CD4-positive, alpha-beta T cell treated with Interleukin-6 at 100 ng/mL for 8 hours (primary cell): ENCODE measurements around the gene TMED4.
A peak's percentile ranks its signal among the peaks of the same experiment; 100 is the strongest.

ENCODE experiments used
- DNase-seq: peaks from one replicate; pipeline ENCODE4 v3.0.0-alpha.2; 2020; ENCODE audit warnings: mixed read lengths, low spot score

Gene TMED4

DNA sequence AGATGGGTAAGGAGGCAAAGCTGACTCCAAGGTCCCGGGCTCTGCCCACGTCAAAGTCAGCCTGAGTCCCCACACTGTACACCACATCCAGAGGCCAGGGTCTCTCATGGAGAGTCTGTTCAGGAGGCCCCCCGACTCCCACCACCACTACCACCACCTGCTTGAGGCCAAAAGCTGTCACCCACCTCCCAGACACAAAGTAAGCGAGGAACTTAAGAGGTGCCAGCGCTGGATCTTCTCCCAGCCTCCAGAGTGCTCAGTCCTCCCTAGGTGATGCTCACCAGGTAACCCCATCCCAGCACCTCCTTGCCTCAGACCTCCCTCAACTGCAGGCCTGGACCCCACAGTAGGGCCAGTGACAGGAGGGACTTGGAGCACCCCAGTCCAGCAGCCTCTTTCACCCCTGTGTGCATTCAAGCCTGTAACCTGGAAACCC is 41.4 kb downstream of the TMED4 start:
- no peak for DNase-seq

DNA sequence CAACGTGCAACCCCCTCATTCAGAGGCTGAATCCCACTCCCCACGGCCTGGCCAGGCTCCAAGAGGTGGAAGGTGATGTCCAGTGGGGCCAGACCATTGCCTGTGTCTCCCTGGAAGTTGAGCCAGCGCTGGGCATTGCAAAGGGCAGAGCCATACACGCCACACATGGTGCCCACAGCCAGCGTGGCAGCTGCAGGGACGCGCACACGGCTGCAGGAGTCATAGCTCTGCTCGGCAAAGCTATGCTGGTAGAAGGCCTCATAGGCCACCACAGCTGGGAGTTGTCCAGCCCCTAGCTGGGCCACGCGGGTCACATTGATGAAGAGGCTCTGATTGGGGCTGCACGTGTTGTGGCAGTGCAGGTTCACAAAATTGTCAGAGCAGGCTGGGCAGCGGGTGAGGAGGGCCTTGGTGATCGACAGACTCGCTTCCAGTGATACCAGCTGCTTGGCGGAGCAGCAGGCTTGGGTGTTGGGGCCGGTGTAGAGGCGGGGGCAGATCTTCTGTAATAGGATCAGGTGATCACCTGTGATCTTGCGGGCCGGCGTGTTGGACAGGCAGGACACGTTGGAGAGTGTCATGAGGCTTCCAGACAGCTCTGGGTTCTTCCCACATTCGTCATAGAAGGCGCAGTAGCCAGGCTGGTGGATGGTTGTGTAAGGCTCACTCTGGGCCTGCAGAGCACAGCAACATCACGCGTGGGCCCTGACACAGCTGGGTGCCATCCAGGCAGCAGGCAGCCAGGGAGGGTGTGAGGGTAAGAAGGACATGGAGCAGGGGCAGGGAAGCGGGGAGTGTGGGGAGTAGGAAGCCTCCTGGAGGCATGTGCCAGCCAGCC is 42.1 kb downstream of the TMED4 start:
- DNase-seq = no peak

DNA sequence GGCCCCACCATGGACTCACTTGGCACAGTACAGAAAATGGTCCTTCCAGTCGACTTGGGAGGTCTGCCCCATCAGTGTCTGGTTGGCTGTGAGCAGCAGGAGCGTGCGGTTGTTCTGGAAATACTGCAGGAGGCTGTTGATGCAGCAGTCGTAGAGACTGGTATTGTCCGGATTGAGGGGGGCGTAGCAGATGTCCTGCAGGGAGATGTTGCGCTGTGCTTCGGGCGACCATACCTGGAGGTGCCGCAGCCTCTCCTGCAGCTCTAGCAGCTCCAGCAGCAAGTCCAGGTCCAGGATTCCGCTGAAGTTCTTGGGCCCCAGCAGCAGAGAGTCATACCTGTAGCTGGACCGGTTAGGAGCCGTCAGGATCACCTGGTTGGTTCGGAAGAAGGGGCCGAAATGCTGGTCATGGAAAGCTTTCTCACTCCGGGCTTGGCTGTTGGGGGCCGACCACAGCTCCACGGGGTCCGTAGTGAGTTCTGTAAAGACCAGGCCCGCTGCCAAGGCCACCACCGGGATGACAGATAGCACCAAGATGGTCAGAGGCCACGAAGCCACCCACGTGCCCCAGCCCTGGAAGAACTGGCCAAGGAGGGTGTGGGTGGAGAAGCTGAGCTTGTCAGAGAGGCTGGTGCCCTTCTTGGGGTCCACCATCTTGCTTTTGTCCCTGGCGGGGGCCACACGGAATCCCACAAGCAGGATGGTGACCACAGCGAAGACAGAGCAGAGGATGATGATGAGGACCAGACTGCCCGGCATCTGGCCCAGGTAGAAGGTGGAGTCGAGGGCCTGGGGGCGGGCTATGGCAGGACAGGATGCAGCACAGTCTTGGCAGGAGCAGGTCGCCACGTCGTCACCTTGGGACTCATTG is 43.0 kb downstream of the TMED4 start:
- DNase-seq = no peak

DNA sequence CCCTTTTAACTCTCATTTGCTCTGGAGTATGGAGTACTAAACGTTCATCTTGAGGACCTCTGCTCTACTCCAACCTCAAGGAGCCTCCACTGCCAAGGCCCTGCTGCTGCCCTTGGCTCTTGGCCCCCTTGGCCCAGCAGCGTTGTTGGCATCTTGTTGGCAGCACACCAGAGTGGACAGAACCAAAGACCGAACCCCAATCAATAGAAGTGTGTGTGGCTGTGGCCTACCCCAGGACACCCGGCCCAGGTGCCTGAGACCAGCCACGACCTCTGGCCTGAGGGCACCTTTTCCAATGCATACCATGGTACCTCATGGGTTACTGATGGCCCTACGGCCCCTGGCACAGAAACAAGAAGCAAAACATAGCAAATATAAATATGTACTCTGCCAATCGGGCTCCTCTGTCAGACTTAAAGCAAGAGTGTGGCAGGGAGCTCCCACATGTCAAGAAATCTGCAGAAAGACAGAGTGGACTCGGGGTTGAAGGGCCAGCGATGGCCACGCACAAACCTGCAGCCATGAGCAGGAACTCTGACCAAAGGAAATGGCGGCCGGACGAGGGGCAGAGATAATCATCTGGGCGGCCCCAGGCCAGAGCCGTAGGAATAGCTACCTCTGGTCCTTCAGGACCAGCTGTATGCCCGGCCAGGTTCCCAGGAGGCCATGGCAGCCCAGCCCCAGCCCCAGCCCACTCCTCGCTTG is 43.8 kb downstream of the TMED4 start:
- DNase-seq = no peak

DNA sequence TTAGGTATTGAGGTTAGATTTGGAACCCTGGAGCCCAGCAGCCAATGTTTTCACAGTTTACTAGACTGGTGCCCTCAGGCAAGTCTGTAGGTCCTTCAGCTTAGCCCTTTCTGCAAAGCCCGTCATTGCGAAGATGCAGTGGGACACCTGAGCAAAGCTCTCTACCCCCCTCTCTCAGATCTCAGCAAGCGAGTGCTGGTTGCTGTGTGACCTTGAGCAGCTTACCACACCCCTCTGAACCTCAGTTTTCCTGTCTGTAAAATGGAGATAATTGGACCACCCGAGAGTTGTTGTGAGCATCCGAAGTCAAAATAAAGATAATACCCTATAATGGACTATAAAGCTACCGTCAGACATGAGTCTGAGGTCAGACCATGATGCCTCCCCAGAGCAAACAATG is 44.6 kb downstream of the TMED4 start:
- DNase-seq = no peak

DNA sequence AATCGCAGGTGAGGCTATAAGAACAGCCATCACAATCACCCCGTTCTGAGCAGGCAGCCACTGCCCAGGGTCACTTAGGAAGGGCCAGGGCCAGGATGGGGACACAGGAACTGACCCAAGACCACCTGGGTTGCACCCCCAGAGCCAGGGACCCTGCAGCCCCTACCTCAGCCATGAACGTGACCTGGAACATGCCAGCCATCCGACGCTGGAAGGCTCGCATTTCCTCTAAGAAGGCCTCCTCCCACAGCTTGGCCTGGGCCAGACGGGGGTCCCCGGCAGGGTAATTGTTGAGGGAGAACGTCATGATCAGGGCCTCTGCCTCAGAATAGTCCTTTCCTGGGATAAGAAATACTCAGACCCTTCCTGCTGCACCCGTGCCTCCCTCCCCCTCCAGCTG is 45.9 kb downstream of the TMED4 start:
- DNase-seq = no peak

DNA sequence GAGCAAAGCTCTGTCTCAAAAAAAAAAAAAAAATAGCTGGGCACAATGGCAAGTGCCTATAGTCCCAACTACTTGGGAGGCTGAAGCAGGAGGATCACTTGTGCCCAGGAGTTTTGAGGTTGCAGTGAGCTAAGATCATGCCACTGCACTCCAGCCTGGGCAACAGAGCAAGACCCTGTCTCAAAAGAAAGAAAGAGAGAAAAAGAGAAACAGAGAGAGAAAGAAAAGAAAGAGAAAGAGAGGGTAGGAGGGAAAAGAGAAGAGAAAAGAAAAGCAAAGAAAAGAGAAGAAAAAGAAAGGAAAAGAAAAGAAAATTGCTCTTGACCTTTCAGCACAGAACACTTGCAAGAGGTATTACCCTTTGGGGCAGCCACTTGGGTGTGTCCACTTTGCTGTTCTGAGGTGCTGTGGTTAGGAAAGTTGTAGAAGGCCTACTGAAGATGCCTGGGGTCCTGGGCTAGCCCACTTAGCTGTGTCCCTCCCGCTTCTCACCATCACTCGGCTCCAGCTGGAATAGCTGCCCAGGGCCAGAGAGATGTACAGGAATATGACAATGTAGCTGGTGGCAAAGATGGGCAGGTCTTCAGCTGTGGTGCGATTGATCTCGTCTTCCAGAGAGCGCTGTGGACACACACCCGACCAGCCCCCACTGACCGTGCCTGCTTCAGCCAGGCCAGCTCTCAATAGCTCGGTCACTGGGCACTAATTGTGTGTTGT is 46.5 kb downstream of the TMED4 start:
- DNase-seq = no peak

DNA sequence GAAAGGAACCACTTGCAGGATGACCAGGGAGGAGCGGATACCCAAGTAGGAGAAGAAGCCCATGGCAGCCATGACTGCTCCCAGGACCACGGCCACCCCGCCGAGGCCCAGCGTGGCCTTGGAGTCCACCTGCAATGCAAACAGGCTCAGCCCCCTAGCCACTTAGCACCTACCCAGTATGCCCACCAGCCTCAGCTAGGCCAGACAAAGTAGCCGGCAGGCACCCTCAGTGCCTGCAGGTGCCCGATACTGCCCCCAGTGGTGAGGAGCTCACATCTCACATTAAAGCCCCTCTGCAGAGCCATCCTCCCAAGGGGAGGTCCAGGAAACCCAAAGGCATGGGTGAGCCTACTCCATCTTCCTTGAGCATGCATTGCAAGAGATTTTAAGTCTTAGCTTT is 47.5 kb downstream of the TMED4 start:
- peak; percentile 25 for DNase-seq

DNA sequence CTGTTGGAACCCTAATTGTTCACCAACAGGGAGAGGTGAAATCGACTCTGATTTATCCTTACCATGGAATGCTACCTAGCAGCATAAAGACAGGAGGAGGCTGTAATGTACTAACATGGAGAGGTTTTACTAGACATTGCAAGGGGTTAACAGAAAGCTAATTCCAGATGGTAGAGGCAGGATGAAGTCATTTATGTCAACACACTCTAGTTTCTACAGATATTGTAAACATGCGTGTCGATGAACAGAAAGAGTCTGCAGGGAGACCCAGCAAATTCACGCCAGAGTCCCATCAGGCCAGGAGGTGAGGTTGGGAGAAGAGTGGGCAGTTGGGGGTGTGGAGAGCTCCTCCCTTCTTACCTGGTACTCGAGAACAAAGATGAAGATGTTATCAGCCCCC is 47.9 kb downstream of the TMED4 start:
- no peak for DNase-seq

DNA sequence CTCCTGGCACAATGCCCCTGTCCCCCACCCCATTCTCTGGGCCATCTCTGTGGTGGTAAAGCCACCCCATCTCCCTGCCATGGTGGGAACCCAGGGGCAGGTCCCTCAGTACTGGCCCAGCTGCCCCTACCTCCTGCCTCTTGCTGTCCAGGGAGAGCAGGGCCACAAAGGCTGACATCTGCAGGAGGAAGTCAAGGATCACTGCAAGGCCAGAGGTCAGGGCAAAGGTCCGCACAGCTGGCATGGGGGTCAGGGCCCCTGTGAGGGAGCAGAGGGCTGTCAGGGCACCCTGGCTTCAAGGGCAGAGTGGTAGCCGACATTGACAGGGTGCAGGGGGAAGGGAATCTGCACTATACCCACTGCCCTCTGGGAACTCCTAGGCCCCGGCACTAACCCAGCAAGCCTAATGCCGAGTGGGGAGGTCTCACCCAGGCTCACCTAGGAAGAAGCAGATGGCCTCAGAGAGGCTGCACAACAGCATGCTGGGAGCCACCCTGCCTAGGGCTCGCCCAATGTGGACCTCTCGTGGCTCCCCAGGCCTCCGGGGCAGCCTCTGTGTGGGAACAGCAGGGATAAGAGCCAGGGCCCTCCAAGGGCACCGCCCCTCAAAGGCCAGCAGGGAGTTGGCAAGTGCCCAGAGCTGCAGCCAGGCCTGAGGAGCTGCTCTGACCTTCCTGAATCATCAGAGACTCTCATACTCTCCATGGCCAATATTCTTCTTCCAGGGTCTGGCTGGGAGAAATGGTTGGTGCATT is 48.6 kb downstream of the TMED4 start:
- DNase-seq = no peak

DNA sequence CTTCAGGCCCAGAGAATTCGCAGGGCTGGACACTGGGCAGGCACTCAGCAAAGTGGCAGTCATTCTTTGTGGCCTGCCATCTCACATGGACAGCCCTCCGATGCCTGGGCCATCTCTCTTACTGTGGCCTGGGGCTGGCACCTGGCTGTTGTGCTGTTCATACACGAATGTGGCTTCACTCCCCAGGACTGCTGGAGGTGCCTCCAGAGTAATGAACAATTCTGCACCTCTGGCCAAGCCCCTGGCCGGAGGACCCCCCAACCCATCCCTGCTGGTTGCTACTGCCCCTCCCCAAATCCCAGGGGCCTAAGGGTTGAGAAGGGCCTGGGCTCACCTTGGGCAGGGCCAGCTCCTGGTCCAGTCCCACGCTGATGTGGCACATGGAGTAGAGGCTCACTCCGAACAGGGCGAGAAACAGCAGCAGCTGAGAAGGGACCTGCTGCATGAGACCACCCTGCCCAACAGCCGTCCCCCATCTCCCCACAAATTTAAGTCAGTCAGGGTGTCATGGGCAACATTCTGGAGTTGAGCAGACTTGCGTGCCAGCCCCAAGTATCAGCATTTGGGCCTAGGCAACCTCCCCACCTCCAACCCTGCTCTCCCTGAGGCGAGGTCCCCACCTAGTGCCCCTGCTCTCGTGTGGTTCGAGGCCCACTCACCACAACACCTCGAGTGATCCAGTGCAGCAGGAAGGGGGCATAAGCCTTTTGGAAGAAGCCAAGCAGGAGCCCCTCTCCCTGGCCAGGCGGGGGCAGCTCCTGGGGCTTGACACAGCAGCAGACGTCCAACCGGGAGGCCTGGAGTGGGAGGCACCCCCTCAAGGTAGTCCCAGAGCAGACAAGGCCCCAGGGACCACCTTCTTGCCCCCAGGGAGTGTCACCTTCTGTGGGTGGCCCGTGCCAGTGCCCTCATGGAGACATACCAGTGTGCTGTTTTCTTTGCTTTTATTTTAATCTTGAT is 50.3 kb downstream of the TMED4 start:
- no peak for DNase-seq

DNA sequence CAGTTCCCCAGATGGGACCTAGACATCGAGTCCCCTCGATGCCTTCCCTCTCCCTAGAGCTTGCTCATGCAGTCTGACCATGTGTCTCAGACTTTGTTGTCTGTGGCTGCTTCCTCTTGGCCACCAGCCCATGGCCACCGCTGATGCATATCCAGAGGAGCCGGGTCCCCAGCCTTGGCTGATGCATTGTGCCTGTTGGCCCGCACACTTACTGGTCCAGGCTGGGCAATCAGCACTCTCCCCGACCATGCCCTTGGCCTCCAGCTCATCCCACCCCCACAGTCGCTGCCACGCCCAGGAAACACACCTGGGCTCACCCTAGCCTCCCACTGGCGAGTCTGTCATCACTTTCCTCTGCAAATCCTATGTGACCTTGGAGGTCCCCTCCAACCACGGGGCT is 51.0 kb downstream of the TMED4 start:
- DNase-seq = no peak
